ENCODE data around the gene SLC19A1.
"Not testable (repeated sequence)": the region's sequence is repeated elsewhere in the genome, so short reads cannot be mapped to it uniquely, and the experiment has no call there.

SLC19A1 gene

DNA sequence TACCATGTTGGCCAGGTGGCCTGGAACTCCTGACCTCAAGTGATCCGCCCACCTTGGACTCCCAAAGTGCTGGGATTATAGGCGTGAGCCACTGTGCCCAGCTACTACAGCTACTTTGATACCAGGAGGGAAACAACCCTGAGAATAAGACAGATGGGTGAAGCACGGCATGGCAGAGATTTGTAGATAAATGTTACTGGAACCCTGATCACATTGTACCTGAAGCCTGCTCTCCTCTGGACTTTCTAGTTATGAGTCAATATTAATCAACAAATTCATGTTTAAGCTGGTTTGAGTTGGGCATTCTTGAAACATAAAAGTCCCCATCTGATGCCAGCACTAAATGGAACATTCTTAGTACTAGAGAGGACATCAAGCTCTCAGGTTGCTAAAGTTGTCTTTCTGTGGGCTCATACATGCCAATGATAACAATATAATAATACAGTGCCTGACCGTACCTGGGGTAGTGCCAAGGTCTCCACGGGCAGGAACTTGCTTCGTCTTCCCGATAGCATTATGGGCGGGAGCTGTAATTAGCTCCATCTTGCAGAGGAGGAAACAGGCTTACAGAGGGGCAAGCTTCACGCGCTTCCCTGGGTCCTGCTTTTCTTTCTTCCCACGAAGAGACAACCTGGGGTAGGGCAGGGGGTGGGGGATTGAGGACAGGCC lies 30.7 kb upstream of the SLC19A1 start:
- no peak for DNase-seq (ENCODE audit: insufficient read length, low spot score)
- no peak for FAIRE-seq
- TF ChIP-seq, protein P1, sequence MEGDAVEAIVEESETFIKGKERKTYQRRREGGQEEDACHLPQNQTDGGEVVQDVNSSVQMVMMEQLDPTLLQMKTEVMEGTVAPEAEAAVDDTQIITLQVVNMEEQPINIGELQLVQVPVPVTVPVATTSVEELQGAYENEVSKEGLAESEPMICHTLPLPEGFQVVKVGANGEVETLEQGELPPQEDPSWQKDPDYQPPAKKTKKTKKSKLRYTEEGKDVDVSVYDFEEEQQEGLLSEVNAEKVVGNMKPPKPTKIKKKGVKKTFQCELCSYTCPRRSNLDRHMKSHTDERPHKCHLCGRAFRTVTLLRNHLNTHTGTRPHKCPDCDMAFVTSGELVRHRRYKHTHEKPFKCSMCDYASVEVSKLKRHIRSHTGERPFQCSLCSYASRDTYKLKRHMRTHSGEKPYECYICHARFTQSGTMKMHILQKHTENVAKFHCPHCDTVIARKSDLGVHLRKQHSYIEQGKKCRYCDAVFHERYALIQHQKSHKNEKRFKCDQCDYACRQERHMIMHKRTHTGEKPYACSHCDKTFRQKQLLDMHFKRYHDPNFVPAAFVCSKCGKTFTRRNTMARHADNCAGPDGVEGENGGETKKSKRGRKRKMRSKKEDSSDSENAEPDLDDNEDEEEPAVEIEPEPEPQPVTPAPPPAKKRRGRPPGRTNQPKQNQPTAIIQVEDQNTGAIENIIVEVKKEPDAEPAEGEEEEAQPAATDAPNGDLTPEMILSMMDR (IDR thresholded peaks at IDR 0.05; ENCODE audit: insufficient read depth, missing control alignments): no peak

- FAIRE-seq (no peak), DNase-seq (ENCODE audit: insufficient read length, low spot score) (no peak)
- TF ChIP-seq, protein P1 (IDR thresholded peaks at IDR 0.05; ENCODE audit: insufficient read depth, missing control alignments): no peak
These were observed 30.0 kb upstream of the SLC19A1 start for GRCh38 chr21:45572231-45572630.

- TF ChIP-seq, protein P1 (IDR thresholded peaks at IDR 0.05; ENCODE audit: insufficient read depth, missing control alignments): no peak
- FAIRE-seq: no peak
- DNase-seq (ENCODE audit: insufficient read length, low spot score): no peak
These were observed 29.4 kb upstream of the SLC19A1 start for GRCh38 chr21:45571641-45572040.

DNA sequence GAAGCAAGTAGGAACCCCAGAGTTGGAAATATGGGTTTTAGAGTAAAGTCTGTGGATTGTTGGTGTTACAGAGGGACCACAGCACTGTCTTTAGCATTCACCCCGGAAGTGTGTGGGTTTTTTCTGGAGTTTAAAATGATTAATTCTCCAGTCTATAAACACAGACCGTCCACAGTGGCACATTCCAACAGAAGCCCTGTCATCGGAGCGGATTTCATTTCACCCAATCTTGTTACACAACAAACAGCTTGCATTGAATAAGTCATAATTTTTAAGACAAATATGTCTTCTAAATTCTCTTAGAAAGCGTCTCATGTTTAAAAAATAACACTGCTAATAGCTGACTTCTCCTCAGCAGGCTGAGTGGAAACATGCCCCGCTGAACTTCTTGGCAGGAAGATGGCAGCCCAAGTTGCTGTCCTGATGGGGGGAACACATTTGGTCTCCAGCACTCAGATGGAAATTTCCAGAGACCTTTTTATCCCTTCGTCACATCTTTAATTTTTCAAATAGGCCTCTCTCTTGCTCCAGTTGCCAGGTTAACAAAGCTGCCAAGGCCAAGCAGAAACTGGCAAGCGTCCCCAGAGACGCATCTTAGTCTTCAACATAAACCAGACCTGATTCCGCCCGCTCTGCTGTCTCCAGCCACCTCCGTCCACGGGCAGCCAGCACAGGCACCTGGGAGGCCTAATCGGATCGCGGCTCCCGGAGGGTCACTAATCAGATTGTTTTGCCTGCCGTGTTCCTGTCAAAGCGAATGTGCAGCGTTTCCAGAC lies 28.8 kb upstream of the SLC19A1 start:
- peak; percentile 32 for FAIRE-seq
- TF ChIP-seq, protein P1 (IDR thresholded peaks at IDR 0.05; ENCODE audit: insufficient read depth, missing control alignments): no peak
- peak; percentile 93 for DNase-seq (ENCODE audit: insufficient read length, low spot score)

DNA sequence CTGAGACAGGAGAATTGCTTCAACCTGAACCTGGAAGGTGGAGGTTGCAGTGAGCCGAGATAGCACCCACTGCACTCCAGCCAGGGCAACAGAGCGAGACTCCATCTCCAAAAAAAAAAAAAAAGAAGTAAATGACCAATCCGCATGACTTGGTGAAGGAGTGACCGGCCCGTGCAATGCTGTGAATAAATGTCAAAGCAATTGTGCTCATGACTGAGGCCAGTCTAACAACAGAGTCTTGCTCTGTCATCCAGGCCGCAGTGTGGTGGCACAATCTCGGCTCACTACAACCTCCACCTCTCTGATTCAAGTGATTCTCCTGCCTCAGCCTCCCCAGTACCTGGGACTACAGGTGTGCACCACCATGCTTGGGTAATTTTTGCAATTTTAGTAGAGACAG lies 27.8 kb upstream of the SLC19A1 start:
- DNase-seq (ENCODE audit: insufficient read length, low spot score) (no peak), FAIRE-seq (no peak)
- TF ChIP-seq, protein P1 (IDR thresholded peaks at IDR 0.05; ENCODE audit: insufficient read depth, missing control alignments): no peak

- no peak for DNase-seq (ENCODE audit: insufficient read length, low spot score)
- FAIRE-seq: no peak
- TF ChIP-seq, protein P1 (IDR thresholded peaks at IDR 0.05; ENCODE audit: insufficient read depth, missing control alignments): no peak
These were observed 26.1 kb upstream of the SLC19A1 start for GRCh38 chr21:45568383-45568782.

DNA sequence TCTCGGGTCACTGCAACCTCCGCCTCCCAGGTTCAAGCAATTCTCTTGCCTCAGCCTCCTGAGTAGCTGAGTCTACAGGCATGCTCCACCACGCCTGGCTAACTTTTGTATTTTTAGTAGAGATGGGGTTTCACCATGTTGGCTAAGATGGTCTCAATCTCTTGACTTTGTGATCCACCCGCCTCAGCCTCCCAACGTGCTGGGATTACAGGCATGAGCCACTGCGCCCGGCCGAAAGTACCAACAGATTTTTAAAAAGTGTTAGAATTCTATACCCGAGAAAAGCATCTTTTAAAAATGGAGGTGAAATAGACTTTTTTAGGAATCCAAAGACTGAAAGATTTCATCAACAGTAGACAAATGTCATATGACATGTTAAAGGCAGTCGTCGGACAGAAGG lies 21.9 kb upstream of the SLC19A1 start:
- not testable (repeated sequence) for DNase-seq (ENCODE audit: insufficient read length, low spot score); FAIRE-seq

Measured in D721Med (cell line).